HG02981 (cell line): ENCODE measurements around the gene FYN.

ENCODE experiments used
- ATAC-seq: cut with Tn5 transposase; IDR thresholded peaks from one replicate; pipeline ENCODE4 v1.9.1; 2021; ENCODE audit warnings: mild to moderate bottlenecking, moderate library complexity; ENCODE audit not compliant: unreplicated experiment

Gene FYN

GRCh38 chr6:111884068-111884467 is 10.8 kb upstream of the FYN start:
- no peak for ATAC-seq

- no peak for ATAC-seq
Measured at GRCh38 chr6:111880181-111880888, 7.1 kb upstream of the FYN start.

DNA sequence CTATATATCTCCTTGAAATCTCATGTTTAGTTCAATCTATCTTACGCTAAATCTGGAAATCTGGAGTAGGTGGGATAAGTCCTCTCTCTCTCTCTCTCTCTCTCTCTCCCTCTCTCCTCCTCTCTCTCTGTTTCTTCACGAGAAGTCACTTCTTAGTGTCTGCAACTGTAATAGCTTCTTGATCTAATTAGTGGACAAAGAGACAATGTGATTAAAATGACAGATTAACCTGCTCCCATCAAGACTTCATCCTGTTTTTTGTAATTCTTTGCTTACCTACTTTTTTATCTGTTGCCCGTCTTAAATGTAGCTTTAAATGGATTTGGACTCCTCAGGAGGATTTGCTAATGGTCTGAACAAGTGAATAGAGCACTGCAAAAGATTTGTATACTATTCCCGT is 2.5 kb upstream of the FYN start:
- ATAC-seq: no peak

GRCh38 chr6:111874025-111874415 is 768 bp upstream of the FYN start:
- ATAC-seq: no peak

- ATAC-seq: peak; percentile 18
Measured at GRCh38 chr6:111872401-111873177, 663 bp downstream of the FYN start.

DNA sequence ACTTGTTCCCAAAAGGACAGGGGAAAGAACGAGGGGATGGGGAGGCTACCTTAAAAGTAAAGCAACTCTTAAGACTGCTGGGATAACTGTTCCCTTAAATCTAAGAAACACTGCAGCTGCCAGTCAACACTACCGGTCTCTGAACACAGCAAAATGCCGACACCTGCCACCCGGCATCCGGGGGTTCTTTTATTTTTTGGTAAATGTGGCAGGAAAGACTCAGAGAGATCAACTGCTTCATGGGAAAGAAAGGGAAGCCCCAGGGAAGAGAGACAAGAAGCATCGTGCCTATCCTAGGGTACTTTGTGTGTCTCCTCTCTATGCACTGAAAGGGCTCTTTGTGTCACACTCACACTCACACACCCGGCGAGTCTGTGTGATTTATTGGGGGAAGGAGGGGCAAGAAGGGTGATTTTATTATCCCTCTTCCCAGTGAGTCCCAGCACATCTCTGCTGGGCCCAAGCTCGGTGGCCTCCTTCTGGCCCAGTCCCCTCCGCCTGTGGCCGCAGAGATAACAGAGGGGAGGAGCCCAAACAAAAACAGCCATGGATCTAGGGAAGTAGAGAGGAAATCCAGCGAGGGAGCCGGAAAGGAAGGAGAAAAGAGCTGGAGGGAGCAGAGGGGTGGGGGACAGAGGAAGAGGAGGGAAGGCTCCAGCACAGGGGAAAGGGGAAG is 1.4 kb downstream of the FYN start:
- ATAC-seq: no peak

- ATAC-seq: no peak
Measured at GRCh38 chr6:111871207-111871606, 2.0 kb downstream of the FYN start.

- no peak for ATAC-seq
Measured at GRCh38 chr6:111870742-111871064, 2.5 kb downstream of the FYN start.

DNA sequence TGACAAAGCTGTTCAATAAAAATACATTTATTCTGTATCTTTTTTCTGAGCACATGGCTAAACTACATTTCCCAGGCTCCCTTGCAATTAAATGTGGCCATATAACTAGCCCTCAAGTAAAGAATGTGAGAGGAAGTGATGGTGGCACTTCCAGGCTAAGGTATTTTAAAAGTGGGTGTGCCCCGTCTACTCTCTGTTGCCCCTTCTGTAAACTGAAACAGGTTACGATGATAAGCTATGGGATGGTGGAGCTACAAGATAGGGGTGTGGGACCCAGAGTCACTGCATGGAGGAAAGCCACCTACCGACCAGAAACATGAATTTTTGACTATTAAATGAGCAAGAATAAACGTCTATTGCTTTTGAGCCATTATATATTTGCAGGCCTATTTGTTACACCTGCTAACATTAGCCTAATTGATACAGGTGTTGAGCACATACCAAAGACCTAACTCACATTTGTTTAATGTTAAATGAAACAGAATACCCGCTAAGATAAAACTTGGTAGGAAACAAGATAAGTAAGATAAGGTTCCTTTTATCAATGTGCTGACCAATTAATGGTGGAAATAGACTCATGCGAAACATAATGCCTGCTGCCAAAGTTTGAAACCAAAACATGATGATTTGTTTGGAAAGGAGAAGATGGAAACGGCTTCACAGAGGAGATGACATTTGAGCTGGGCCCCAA is 3.1 kb downstream of the FYN start:
- no peak for ATAC-seq

GRCh38 chr6:111866857-111867256 is 6.4 kb downstream of the FYN start:
- no peak for ATAC-seq

DNA sequence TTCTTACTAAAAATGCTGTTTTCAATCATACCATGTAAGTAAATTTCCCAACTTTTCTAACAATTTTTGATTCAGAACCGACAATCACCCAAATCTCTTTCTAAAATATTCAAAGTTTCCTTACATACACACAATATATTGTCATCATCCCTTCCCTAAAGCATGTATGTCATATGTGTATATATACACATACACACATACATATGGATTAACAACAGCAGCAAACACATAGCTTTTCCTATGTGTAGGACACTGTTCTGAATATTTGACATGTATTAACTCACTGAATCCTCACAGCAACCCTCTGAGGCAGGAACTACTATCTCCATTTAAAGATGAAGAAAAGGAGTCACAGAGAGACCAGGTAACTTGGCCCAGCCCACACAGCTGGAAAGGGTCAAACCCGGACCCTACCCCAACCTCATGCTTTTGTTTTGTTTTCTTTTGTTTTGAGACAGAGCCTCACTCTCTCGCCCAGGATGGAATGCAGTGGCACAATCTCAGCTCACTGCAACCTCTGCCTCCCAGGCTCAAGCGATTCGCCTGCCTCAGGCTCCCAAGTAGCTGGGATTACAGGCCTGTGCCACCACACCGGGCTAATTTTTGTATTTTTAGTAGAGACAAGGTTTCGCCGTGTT is 7.2 kb downstream of the FYN start:
- no peak for ATAC-seq

GRCh38 chr6:111865049-111865585 is 8.1 kb downstream of the FYN start:
- no peak for ATAC-seq

GRCh38 chr6:111864138-111865048 is 8.9 kb downstream of the FYN start:
- ATAC-seq: no peak

DNA sequence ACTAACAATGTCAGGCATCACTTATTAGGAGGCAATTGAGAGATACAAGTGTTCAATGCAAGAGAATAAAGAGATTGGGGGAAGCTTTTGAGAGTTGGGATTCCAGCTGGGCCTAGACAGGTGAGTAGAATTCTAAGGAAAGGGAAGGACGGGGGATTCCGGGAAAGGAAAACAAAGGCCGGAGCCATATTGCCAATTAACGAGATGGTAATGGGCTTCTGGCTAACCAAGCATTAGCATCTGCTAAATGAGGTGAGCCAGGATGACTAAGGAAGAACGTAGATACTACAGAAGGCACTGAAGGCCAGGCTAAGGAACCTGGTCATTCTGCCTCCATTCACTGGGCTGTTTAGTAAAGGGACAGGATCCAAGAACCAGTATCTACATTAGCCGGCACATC is 10.5 kb downstream of the FYN start:
- ATAC-seq: no peak

DNA sequence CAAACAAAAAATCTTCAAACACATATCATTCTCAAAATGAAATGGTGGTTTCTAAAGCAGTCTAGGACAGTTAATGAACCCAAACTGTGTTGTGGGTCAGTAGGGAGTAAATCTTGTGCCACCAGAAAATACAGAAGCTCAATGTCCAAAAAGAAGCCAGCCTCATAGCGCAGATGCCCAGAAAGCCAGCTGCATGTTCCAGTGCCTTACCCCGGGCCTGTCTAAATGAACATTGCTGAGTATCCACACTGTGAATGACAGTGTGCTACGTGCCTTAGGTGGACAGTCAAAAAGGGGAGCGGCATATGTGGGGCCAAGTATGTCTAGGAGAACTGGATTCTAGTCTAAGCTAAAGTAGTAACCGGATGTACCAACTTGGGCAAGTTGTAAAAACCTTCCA is 10.9 kb downstream of the FYN start:
- ATAC-seq: no peak

DNA sequence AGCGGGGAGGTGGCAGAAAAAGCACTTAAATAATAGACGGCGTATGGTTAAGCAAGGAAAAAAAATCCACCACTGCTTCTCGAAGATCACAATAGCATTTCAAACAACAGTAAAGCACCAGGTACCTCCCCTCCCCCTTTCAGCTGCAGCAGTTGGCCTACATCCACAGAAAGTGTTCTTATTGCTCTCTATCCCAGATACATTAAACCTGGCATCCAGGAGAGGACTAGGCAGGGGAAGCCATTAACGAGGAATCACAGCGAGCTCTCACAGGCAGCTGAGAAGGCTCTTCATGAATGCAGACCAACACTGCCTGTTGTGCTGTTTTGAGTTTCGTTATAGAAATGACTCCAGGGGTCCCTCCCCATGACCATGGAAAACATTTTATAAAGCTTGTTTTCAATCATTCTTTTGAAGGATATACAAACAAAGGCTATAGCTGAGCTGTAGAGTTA is 11.8 kb downstream of the FYN start:
- no peak for ATAC-seq

DNA sequence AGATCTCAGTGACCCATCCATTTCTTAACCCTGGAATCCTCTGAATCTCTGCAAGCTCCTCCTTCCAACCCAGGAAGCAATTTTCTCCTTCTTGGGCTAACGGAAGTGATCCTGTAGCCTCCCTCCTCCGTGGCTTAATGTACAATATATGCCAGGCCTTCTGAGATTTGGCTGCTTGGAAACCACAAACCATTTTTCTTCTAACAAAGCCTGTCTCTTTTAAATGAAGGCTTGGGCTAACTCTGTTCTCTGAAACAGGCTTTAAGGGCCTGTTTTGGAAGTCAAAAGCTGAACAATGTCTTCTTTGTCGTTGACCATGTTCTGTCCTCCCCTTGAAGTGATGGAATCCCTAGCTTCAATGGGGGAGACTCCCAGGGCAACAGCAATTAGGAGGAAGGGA is 14.9 kb downstream of the FYN start:
- ATAC-seq: no peak

DNA sequence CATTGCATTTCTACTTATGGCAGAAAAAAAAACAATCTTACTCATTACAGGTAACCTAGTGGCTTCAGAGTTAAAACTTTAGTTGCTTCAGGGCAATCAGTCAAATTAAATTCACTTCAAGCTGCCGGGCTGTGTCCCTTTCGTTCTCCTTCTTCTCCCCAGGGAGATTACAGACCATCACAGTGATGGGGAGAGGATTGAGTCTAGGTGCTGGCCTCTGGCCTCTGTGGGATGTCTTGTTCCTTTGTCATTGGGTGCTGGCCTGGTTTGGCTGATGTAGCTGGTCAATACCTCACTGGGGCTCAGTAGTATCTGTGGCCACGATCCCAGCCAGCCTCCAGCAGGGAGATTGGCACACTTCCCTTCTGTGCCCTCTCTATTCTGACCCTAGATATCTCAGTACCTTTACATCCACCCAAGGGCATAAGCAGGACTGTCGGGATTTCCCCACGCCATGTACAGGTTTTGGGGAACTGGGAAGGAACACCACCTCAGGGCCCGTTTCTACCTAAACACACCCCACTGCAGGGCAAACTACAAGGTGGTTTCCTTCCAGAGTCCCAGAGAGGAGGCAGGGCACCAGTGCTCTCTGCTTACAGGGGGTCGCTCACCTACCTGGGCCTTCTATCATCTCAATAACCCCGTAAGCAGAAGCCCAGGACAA is 15.4 kb downstream of the FYN start:
- ATAC-seq: no peak

GRCh38 chr6:111855753-111856152 is 17.5 kb downstream of the FYN start:
- ATAC-seq: no peak
